Erythroblast (primary cell): Measurements from ENCODE around the gene GNAI1.

Experiments
- GATA1 ChIP-seq: IDR thresholded peaks from 2 replicates; pipeline ENCODE4 v1.6.1; 2011; ENCODE audit warnings: low read depth, mild to moderate bottlenecking, control low read depth, low read length, moderate library complexity
- POLR2A ChIP-seq: IDR thresholded peaks from 2 replicates; pipeline ENCODE4 v1.6.1; 2011; ENCODE audit warnings: mild to moderate bottlenecking, low read length

DNA sequence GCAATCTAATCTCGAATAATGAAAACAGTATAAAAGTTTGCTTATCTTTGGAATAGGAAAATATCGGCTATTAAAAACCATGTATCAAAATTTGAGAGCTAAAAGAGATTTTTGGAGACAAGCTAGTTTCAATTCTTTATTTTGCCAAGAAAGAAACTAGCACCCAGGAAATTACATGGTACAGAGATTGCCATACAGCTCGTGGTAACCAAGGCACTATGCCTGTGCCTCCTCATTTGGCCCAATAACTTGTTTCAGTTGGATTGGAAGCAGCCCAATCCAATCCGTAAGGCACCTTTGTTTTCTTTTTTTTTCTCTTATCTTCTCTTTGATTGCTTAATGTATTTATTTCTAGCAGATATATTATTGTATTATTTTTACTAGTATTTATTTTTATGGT is 55.0 kb downstream of the GNAI1 start:
- no peak for TF ChIP-seq POLR2A
- TF ChIP-seq GATA1, result no peak
